Activated CD4-positive, alpha-beta T cell treated with anti-CD3 and anti-CD28 coated beads for 24 hours (primary cell): ENCODE results near the gene GNAI3.

Source experiments
- DNase-seq, 2 donors: peaks; one replicate each; pipeline ENCODE4 v3.0.0-alpha.2; 2020; ENCODE audit warnings: low read depth in 2 of 2

The GNAI3 gene

GRCh38 chr1:109598655-109599054, 50.2 kb downstream of the GNAI3 start:
- no peak for DNase-seq

DNA sequence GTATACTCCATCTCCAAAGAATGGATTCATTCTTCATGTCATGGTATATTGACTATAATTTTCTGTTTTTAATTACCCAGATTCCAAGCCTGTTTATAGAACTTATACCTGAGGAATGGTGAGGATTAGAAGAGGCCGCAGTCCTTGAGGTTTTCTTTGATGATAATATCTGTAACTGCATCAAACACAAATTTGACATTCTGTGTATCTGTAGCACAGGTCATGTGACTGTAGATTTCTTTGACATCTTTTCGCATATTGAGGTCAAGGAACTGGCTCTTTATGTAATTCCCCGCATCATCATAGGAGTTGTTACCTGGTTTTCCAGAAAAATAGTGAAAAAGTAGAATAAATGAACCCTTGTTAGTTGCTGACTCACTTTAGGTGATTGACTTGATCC, 54.8 kb downstream of the GNAI3 start:
- DNase-seq: no peak

DNA sequence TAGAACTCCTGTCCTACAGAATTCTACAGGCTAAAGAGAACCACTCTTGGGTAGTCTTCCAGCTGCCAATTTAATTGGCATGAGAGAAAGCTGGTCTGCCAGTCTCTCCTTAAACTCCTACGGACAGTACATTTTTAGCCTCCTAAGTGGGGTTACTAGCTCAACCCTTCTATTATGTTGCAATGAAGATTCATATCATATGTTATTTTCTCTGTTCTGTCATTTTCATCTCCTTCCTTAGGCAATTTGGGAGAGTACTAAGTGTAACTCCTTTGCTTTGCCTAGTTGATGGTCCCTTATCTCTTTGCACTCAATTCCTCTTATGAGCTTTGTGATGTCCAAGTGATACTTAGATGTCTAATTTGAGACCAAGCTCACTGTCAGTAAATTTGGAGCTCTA, 57.0 kb downstream of the GNAI3 start:
- no peak for DNase-seq

GRCh38 chr1:109609881-109610280, 61.5 kb downstream of the GNAI3 start:
- no peak for DNase-seq

- no peak for DNase-seq
These were observed 62.3 kb downstream of the GNAI3 start for GRCh38 chr1:109610609-109611307.

DNA sequence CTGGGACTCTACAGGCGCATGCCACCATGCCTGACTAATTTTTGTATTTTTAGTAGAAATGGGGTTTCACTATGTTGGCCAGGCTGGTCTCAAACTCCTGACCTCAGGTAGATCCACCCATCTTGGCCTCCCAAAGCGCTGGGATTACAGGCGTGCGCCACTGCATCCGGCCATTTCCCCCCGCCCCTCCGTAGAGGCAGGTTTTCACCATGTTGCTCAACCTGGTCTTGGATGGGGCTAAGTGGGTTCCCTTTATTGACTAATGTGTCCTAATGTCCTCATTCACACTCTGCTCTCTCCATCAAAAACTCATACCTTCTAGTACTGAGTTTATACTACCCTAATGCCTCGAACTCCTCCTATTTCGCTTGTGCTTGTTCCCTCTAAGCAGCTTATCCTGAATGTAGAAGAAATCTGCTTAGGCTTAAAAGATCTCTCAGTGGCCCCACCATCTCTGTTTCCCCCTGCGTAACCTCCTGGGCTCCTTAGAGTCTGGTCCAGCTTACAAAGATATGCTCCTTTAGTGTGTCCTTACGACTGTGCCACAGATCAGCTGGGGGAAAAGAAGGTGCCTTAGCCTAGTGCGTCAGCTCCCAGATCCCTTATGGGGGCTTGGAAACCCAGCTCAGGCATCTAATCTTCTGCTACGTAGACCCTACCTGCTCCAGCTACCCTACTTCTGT, 63.0 kb downstream of the GNAI3 start:
- DNase-seq: no peak

DNA sequence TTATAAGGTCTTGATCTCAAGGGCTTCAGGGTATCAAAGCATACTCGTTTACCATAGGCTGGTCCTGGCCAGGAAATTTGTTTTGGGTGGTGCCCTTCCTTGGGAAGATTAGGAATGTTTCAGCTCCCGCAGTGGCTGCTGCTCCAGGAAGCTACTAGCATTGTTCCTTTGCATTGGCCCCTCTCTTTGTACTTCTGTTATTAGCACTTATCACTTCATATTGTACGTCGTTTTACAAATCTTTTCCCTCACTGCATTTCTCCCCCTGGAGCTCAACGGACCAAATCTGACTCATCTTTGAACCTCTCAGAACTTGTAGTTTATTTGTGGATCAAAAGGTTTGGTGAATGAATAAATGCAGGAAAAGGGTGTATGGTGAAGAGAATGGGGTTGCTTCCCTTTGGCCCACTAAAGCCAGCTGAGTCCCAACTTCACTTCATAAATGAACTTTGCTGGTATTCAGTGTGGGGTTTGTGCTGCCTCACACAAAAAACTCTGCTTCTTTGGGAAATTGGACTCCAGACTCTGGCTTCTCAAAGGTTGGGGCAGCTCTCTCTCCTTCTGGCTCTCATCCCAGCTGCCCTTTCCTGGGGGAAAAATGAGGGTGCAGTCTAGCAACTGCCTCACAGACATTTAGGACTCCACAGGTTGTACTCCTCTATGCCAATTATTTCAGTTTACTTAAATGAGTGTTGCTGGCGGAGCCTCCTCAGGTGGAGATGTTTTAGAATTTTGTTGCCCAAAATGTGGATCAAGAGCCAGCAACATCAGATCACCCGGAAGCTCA, 65.1 kb downstream of the GNAI3 start:
- no peak for DNase-seq

DNA sequence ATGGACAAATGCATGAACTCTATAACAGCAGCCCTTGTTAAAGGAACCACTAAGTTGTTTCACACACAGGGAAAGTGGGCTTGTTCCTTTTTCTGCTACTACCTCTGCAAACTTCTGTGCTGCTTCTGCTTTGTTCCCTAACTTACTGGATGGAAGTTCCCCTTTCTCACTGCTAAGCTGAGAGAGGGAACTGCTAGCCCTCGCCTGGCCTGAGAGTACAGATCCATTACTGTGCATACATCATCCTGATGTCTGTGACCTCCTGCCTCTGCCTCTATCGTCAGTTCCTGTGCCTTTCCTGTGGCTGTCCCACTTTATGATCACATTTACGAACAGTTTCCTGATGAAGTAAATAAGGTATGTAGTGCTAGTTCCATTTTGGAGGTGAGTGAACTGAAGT, 67.5 kb downstream of the GNAI3 start:
- no peak for DNase-seq

- DNase-seq: no peak
These were observed 68.0 kb downstream of the GNAI3 start for GRCh38 chr1:109616391-109616790.

GRCh38 chr1:109617291-109617801, 68.9 kb downstream of the GNAI3 start:
- no peak for DNase-seq

DNA sequence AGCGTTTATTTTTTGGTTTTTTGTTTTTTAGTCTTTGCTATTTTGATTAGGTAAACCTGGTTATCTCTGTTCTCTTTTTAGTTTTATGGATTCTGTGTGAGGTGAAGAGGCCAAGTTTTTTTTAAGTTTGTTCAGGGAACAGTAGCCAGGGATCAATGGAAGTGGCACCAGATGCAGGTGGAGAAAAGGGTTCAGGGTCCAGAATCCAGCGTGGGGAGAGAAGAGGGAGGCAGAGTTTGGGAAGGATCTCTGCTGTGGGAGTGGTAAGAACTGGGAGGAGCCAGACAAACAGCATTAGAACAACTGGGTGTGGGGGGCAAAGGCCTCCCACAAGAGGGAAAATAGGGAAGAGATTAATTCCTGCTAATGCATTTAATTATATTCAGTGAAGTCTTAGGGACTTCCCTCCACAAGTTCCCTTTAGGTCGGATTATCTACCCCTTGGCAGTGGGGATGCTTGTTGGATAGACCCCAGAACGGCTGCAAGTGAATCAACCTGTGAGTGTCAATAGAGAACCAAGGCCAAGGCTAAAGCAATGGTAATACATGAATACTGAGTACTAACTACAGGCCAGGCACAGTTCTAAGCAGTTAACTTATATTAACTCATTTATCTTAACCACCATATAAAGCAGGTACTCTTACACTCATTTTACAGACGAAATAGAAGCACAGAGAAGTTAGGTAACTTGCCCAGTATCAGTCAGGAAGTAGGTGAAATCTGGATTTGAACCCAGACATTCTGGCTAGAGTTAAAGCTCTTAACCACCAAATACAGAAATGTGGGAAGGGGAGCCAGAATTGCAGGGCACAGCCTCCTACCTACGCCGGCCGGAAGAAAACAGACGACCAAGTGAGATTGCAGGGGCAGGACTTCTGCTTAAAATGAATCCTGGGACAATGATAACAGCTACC, 70.5 kb downstream of the GNAI3 start:
- DNase-seq: no peak

GRCh38 chr1:109619576-109620400, 71.4 kb downstream of the GNAI3 start, which contains the start of the genes AMPD2 and GNAT2:
TSS of gene AMPD2 (plus strand) at chr1:109619837. CDS start at chr1:109621176, 1,339 bp downstream.
TSS of gene GNAT2 (minus strand) at chr1:109619616. CDS start at chr1:109612870, 6,746 bp downstream.
- peak; percentile 54 to 64 for DNase-seq

GRCh38 chr1:109620401-109620791, 72.0 kb downstream of the GNAI3 start:
- DNase-seq: no peak

- peak; percentile 96 to 98 for DNase-seq
These were observed 72.4 kb downstream of the GNAI3 start for GRCh38 chr1:109620841-109621286.

DNA sequence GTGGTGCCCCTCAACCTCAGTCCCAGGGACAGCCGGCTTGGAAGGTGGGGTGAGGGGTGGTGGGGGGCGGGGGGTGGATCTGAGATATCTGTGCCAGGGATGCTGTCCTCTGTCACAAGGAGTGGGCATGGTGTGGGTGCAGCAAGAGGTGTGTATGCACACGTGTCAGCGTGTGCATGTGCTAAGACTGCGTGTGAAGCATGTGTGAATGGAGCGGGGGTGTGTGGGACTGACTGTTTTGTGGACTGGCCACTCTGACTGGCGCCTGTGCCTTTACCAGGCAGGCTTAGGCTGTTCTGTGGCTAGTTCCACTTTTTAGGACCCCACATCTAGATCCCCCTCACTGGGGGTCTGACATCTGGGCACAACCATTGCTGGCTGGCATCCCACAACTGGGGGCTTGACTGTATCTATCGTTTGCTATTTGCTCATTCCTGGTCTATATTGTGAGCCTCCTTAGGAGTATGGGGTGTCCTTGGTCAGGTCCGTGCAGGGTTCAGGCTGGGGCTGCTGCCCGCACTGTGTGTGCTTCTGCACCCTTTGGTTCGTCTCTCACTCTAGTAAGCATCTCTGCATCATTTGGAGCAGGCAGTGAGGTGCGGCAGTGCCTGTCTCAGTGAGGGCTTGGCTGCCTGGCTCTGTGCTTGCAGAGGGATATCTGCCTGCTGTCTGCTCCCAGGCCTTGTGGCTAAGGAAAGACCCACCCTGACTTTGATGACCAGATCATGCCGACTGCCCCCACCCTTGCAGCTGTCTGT, 73.1 kb downstream of the GNAI3 start:
- no peak for DNase-seq

DNA sequence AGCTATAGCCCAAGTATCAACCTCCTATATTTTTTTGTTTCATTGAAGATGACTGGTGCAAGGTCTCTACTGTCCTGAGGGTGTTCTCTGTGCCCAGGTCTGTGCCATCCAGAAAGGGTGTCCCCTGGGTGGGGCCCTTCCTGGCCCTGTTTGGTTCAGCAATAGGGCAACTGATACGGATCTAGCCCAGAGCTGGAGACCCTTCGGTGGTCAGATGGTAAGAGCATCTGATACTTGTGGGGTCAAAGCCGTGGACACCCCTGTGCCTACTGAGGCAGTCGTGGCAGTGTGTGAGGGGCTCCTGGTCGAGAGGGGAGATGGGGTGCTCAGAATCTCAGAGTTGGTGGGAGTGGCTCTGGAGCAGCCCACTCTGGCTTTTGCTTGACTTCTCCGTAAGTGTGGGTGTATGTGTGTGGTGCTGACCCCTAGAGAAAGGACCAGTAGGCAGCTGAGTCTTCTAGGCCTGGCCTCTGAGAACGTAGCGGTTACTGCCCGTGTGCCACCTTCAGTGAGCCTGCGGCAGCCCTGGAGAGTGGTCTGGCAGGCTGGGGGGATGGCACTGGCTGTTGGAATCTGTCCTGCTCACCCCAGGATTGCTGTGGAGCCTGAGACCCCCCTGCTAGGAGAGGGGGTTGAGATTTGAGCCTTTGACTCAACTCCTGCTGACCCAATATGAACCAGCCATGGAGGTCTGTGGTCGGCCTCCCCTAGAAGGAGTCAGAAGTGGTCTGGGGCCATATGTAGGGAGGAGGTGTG, 73.9 kb downstream of the GNAI3 start:
- no peak for DNase-seq

DNA sequence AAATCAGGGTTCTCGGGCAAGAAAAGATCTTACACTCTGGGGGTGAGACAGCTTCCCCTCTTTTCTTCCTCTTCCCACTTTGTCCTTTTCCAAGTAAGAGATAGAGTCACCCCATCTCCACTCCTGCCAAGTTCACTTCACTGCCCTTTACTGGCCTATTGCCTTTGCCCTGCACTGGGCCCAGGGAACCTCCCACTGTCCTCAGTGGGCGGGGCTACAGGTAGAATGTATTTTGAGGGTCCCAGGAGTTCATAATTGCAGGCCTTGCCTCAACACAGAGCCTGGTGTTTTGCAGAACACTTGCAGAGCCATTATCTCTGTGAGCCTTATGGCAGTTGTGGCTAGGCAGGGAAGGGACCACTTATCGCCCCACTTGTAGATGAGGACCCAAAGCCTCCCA, 74.5 kb downstream of the GNAI3 start:
- DNase-seq: no peak

GRCh38 chr1:109623601-109624161, 75.3 kb downstream of the GNAI3 start:
- DNase-seq: no peak
